ENCODE data around the gene NECTIN3. TPM values are rescaled to one million over a fixed set of nuclear protein-coding genes. Genes with fewer than 3 reads are reported as not detected.

Gene NECTIN3
- total RNA-seq, 1 experiment from 2014 or later: 25.5 TPM

- in situ Hi-C loops (cut with HindIII; ENCODE audit: low pct_unique_long_range_greater_than_20kb, low sequenced_read_pairs): no loop called here
- no peak for DNase-seq (ENCODE audit: low read depth, low spot score)
Measured at GRCh38 chr3:111241960-111242359, 170.3 kb downstream of the NECTIN3 start.

Data from SK-MEL-5 (cell line).